ENCODE results near the gene TIMM17A.

Gene TIMM17A

GRCh38 chr1:201985355-201985754 lies 30.1 kb downstream of the TIMM17A start:
- no peak for DNase-seq

- no peak for DNase-seq
Observed at GRCh38 chr1:201988601-201989000, 33.3 kb downstream of the TIMM17A start.

DNA sequence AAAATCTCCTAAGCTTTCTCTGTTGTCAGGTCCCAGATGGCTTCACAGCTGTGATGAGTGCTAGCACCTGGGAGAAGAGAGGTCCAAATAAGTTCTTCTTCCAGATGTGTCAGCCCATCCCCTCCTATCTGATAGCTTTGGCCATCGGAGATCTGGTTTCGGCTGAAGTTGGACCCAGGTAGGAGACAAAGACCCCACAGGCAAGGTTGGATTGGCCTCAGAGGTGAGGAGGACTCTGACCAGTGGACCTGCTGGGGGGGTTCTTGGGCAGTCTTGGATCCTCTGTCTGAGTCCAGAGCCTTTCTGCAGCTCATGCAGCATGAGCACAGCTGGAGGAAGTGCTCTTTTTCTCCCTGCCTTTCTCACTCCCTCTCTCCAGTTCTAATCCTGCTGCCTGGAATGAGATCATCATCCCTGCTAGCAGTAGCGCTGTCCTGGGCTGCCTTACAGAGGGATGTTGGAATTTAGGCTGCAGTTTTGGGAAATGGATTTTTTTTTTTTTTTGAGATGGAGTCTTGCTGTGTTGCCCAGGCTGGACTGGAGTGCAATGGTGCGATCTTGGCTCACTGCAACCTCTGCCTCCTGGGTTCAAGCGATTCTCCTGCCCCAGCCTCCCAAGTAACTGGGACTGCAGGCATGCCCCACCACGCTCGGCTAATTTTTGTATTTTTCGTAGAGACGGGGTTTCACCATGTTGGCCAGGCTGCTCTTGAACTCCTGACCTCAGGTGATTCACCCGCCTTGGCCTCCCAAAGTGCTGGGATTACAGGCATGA lies 34.2 kb downstream of the TIMM17A start:
- DNase-seq = no peak

DNA sequence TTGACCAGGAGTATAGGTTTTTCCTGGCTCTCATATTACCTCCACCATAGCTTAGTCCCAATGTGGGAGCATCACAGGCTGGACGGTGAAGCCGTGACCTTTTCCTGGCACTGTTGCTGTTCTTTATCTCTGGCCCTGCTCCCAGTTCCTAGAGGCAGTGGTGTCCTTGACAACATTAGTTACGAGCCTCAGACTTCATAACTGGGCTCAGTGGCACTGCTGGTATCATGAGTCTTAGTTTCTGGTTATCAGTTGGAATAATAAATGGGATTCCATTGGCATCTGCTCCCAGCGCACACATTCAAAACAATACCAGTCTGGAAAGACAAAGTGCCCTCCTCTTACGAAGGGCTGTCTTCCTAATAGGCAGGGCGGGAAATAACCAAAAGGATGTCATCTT lies 35.1 kb downstream of the TIMM17A start:
- DNase-seq = no peak

DNA sequence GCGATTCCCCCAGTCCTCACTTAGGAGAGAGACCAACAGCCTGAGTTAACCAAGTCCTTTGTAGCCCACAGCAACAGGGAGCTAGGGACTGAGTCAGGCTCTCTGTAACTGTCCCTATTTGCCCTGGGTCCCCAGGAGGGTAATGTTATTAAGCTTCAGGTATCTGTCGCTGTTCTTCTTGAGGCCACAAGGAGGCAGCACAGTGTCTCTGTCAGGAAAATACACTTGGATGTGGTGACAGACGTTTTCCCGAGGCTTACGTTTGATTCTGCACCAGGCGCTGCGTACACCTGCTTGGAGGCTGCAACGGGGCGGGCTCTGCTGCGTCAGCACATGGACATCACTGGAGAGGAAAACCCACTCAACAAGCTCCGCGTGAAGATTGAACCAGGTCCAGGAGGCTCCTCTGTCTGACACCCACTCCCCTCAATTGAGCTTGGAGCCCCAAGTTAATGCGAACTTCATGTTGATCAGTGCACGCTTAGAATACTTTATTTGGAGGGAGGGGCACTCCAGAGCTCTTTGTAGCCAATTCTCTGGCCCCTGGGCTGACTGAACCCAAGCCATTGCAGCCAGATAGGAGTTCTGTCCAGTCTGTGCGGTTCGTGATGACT lies 44.4 kb downstream of the TIMM17A start:
- DNase-seq = no peak

GRCh38 chr1:202002507-202002906 lies 47.2 kb downstream of the TIMM17A start:
- DNase-seq = no peak

DNA sequence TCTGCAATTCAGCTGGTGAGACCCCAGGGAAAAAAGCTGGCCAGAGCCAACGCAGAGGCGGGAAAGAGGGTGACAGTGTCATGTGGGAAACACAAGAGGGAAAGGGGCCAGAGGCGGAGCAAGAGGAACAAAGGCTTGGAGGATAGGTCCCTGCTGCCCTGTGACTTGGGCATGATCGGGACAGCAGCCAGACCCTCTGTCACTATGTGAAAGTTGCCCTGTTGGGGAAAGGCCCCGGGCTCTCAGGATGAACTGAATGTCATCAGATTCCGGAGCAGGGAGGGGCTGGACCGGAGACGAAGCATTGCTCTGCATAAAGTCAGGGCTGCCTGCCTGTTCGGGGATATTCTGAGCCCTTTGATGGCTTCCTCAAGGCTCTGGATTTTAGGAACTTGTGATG lies 49.4 kb downstream of the TIMM17A start:
- DNase-seq = no peak

DNA sequence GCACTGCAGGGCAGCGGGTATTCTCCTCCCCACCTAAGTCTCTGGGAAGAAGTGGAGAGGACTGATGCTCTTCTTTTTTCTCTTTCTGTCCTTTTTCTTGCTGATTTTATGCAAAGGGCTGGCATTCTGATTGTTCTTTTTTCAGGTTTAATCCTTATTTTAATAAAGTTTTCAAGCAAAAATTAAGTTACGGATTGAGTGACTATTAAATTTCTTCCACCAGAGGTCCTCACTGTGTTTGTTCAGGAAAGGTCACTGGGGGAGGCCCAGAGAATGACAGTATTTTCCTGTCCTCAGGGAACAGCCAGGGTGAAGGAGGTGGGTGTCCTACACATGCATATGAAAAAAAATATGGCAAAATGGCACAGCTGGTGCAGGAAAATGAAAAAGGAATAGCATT lies 50.7 kb downstream of the TIMM17A start:
- no peak for DNase-seq

DNA sequence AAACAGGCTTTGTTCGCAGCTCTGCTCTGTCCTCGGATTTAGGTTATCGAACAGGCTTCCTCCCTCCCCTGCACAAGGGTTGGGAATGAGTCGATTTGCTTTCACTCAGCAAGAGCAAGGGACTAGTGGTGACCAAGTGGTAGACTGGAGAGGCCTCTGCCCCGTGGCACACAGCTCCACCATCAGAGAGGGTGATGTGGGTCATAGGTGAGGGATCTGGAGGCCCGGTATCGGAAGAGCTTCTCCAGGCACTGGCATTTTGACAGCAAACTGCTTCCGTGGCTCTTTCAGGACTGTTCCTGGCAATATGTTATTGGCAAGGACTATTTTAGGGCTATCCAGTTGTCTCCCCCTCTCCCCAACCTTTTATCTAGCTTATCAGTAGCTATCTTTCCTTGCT lies 52.0 kb downstream of the TIMM17A start:
- DNase-seq = no peak

- no peak for DNase-seq
Observed at GRCh38 chr1:202007805-202008489, 52.6 kb downstream of the TIMM17A start.

DNA sequence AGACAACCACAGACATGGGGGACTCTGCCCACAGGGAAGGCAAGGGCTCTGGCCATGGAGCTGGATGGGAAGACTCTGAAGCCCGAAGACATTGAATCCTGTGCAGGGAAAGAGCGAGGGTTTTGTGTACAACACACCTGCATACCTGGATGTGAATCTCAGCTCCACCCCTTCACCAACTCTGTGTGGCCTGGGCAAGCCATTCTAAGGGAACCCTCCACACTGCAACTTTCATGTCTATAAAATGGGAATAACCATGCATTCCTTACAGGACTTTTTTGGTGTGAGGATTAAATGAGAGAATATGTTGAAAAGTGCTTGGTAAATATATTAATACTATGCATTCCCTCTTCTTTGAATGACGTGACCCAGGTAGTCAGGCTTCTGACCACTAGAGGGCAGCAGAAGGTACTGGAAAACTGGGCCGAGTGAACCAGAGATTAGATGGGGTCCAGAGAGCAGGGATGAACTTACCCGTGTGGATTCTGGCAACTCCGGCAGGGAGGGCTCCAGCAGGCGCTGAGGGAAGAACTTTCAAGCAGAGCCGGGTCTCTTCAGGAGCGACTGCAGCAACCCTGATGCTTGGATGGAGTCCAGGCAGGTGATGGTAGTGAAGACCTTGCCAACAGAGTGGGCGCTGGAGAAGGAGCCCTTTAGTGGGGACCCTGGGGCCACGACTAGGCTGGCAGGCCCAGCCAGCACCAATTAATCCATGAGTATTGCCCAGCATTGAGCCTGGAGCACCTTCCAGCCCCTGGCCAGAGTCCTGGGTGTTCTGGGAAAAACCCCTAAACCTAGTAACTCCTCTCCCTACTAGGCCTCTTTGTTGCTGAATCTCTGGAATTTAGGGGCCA lies 54.2 kb downstream of the TIMM17A start:
- DNase-seq = peak; percentile 33

DNA sequence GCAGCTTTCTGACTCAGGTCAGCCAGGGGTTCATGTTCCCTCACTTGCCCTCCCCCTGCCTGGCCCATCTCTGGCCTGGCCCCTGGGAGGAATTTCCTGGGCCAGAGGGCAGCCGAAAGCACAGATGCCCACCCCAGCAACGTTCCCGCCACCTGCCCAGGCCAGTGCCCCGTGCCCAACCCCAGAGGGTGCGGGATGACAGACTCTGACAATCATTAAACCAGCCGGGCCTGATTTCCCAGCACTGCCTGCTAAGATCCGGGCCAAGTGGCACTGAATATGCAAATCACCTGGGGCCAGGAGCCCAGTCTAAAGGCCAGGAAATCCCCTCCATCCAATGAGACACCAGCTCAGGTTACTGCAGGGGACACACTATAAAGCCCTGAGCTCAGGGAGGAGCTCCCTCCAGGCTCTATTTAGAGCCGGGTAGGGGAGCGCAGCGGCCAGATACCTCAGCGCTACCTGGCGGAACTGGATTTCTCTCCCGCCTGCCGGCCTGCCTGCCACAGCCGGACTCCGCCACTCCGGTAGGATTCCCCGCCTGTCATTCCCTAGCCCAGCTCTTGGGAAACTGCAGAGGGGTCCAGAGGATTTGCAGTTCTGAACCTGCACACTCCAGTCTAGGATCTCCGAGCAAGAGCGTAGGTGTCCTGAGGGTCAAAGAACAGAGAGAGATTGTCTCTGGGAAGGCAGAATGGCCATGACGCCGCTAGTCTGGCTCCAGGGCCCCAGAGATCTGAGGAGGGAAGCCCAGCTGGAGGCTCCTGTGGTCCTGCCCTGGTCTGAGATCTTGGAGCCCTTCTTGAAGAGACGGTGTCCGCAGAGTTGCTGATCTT lies 55.1 kb downstream of the TIMM17A start, which contains the start of gene ELF3:
TSS of gene ELF3 (plus strand) at position 408 of the 836 bp plus-strand sequence. CDS start 550 bp downstream, outside the sequence.
- no peak for DNase-seq

DNA sequence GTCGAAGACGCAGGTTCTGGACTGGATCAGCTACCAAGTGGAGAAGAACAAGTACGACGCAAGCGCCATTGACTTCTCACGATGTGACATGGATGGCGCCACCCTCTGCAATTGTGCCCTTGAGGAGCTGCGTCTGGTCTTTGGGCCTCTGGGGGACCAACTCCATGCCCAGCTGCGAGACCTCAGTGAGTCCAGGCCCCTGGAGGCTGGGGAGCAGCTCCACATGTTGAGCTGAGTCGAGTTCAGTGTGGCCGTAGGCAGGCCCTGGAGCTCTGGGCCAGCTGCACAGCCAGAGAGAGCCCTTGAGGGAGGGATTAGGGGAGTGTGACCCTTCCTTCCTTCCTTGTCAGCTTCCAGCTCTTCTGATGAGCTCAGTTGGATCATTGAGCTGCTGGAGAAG lies 56.7 kb downstream of the TIMM17A start:
- no peak for DNase-seq

DNA sequence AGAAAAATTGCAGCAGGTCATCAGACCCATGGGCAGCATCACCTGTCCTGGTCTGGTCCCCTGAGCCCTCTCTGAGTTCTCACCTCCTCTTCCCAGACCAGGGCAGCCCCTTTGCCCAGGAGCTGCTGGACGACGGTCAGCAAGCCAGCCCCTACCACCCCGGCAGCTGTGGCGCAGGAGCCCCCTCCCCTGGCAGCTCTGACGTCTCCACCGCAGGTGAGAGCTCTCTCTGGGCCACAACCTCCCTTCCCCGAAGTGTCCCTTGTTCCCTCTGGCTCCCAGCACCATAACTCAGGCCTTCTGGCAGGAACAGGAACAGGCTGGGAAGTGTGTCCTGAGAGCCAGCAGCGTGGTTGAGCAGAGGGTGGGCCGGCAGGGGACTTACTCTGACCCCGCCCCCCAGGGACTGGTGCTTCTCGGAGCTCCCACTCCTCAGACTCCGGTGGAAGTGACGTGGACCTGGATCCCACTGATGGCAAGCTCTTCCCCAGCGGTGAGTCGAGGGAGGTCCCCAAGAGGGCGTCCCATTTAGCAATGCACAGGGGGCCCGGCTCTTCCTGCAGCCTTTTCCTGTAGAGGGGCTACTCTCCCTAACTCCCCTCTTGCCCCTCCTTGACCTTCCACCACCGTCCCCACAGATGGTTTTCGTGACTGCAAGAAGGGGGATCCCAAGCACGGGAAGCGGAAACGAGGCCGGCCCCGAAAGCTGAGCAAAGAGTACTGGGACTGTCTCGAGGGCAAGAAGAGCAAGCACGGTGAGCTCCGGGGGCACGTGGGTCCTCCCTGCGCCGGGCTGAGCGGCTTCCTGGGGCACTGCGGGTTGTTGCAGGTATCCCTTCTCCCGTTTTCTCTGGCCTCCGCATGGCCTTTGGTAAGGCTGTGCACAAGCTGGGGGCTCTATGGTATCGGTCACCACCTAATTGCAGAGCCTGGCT lies 57.5 kb downstream of the TIMM17A start:
- no peak for DNase-seq

DNA sequence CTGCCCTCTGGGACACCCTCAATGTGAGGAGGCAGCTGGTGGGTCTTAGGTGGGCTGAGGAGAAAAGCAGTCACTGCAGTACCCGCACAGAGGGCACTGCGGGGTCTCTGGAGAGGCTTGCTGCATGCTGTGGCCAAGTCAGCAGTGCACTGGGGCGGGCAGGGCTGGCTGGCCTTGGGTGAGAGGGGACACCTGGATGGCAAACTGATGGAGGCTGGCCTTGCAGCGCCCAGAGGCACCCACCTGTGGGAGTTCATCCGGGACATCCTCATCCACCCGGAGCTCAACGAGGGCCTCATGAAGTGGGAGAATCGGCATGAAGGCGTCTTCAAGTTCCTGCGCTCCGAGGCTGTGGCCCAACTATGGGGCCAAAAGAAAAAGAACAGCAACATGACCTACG lies 58.3 kb downstream of the TIMM17A start:
- no peak for DNase-seq

GRCh38 chr1:202014060-202014459 lies 58.8 kb downstream of the TIMM17A start:
- no peak for DNase-seq

DNA sequence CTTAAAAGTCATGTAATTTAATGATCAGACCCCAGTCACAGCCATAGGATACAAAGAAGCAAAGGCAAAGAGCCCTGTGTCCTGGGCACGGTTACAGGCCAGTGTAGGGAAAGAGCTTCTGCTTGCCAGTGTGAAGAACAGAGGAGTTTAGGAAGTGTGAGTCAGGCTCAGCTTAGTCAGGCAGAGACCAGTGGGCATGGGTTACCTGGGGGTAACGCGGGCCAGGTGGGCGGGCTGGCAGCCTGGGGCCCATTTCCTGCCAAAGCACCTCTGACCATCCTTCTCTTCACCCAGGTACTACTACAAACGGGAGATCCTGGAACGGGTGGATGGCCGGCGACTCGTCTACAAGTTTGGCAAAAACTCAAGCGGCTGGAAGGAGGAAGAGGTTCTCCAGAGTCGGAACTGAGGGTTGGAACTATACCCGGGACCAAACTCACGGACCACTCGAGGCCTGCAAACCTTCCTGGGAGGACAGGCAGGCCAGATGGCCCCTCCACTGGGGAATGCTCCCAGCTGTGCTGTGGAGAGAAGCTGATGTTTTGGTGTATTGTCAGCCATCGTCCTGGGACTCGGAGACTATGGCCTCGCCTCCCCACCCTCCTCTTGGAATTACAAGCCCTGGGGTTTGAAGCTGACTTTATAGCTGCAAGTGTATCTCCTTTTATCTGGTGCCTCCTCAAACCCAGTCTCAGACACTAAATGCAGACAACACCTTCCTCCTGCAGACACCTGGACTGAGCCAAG lies 59.8 kb downstream of the TIMM17A start:
- no peak for DNase-seq

- DNase-seq = no peak
Observed at GRCh38 chr1:202015662-202015937, 60.3 kb downstream of the TIMM17A start.

GRCh38 chr1:202016022-202016810 lies 60.9 kb downstream of the TIMM17A start:
- no peak for DNase-seq

All from stimulated activated naive CD4-positive, alpha-beta T cell treated with Interleukin-2 at 50 U/mL for 16 hours (primary cell).